WTC11 (cell line): ENCODE measurements around the gene IPO9.

Source experiments
- CBFB ChIP-seq: sonication (generic); formaldehyde crosslinking; IDR thresholded peaks from 2 replicates; pipeline ENCODE4 v1.8.1; 2022; ENCODE audit warnings: mild to moderate bottlenecking, low read depth, missing genetic modification reagents
- CTCF ChIP-seq: fragments of 200-600 bp; IDR thresholded peaks from 2 replicates; pipeline ENCODE4 v1.8.0; 2022; ENCODE audit warnings: antibody characterized with exemption
- E2F1 ChIP-seq: sonication (generic); formaldehyde crosslinking; IDR thresholded peaks from 2 replicates; pipeline ENCODE4 v1.8.0; 2022; ENCODE audit warnings: mild to moderate bottlenecking, missing genetic modification reagents
- MAX ChIP-seq: sonication (generic); formaldehyde crosslinking; IDR thresholded peaks from 2 replicates; pipeline ENCODE4 v1.8.0; 2022; ENCODE audit warnings: mild to moderate bottlenecking, missing genetic modification reagents
- SP1 ChIP-seq: sonication (generic); formaldehyde crosslinking; conservative IDR thresholded peaks from 2 replicates; pipeline ENCODE4 v1.8.1; 2022; ENCODE audit warnings: missing genetic modification reagents
- TCF7 ChIP-seq: sonication (generic); formaldehyde crosslinking; IDR thresholded peaks from 2 replicates; pipeline ENCODE4 v1.8.0; 2022; ENCODE audit warnings: mild to moderate bottlenecking, low read depth, missing genetic modification reagents, moderate library complexity
- ZNF416 ChIP-seq: fragments of 250-450 bp; sonication (Bioruptor Pico); IDR thresholded peaks from 2 replicates; pipeline ENCODE4 v1.9.0; 2021; ENCODE audit warnings: mild to moderate bottlenecking, inconsistent platforms
- TF ChIP-seq, protein P1 (sequence below): sonication (generic); formaldehyde crosslinking; IDR thresholded peaks from 2 replicates; pipeline ENCODE4 v1.8.1; 2022; ENCODE audit warnings: low read depth, missing genetic modification reagents, borderline replicate concordance
- TF ChIP-seq, protein P2 (sequence below): sonication (generic); formaldehyde crosslinking; IDR thresholded peaks from 2 replicates; pipeline ENCODE4 v1.8.1; 2022; ENCODE audit warnings: missing genetic modification reagents, borderline replicate concordance

- TF ChIP-seq CTCF (no peak), TCF7 (CRISPR knock-in tag) (no peak), SP1 (CRISPR knock-in tag) (no peak), MAX (no peak), ZNF416 (no peak), E2F1 (no peak), CBFB (CRISPR knock-in tag) (no peak)
- TF ChIP-seq, protein P1, sequence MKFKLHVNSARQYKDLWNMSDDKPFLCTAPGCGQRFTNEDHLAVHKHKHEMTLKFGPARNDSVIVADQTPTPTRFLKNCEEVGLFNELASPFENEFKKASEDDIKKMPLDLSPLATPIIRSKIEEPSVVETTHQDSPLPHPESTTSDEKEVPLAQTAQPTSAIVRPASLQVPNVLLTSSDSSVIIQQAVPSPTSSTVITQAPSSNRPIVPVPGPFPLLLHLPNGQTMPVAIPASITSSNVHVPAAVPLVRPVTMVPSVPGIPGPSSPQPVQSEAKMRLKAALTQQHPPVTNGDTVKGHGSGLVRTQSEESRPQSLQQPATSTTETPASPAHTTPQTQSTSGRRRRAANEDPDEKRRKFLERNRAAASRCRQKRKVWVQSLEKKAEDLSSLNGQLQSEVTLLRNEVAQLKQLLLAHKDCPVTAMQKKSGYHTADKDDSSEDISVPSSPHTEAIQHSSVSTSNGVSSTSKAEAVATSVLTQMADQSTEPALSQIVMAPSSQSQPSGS (CRISPR knock-in tag) = no peak
- TF ChIP-seq, protein P2, sequence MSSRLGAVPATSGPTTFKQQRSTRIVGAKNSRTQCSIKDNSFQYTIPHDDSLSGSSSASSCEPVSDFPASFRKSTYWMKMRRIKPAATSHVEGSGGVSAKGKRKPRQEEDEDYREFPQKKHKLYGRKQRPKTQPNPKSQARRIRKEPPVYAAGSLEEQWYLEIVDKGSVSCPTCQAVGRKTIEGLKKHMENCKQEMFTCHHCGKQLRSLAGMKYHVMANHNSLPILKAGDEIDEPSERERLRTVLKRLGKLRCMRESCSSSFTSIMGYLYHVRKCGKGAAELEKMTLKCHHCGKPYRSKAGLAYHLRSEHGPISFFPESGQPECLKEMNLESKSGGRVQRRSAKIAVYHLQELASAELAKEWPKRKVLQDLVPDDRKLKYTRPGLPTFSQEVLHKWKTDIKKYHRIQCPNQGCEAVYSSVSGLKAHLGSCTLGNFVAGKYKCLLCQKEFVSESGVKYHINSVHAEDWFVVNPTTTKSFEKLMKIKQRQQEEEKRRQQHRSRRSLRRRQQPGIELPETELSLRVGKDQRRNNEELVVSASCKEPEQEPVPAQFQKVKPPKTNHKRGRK (CRISPR knock-in tag) = no peak
These were observed 78.7 kb downstream of the IPO9 start for GRCh38 chr1:201907621-201908020.
